GM19238 (cell line): Measurements from ENCODE around the gene TRIO.
"Not testable (repeated sequence)": the region's sequence is repeated elsewhere in the genome, so short reads cannot be mapped to it uniquely, and the experiment has no call there.

ENCODE experiments used
- DNase-seq: peaks from one replicate; pipeline ENCODE4 v3.0.0; 2011; ENCODE audit warnings: low spot score; ENCODE audit not compliant: insufficient read length

The TRIO gene

DNA sequence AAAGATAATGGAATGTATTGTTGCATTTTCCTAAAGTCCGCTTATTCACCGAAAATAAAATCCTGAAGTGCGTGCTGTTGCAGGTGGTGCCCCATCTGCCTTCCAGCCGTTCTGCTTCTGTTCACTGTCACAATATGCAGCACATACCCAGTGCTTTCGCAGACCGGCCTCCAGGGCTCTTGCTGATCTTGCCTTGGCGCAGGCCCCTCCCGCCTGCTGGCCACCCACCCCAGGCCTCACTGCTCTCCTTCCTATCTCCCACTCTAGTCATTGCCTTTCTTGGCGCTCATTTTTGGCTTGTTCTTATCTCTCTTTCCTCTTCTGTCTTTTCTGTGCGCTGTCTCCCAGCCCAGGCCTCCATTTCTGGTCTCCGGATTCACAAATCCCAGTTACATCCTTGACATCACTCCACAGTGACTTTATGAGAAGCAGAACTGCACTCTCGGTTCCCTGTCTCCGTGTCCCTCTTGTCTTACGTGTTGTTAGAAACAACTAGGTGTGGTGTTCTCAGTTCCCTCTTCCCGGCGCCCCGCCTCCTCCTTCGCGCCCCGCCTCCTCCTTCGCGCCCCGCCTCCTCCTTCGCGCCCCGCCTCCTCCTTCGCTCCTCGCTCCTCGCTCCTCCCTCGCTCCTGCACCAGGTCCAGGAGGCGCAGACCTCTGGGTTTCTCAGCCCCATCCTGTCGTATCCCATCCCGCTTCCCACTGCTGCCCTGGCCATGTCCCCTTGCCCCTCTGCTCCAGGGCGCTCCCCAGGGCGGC is 236.8 kb downstream of the TRIO start:
- DNase-seq: no peak

DNA sequence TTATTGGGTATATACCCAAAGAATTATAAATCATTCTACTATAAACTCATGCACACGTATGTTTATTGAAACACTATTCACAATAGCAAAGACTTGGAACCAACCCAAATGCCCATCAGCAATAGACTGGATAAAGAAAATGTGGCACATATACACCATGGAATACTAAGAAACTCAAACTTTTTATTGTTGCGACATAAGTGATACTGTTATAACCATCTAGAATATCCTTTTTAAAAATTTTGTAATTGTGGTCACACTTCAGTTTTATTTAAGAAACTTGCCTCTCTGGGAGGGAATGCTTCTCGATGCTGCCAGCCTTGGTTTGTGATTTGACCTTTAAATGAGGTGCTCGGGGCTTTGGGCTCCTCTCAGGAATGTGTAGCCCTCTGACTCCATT is 237.6 kb downstream of the TRIO start:
- no peak for DNase-seq

DNA sequence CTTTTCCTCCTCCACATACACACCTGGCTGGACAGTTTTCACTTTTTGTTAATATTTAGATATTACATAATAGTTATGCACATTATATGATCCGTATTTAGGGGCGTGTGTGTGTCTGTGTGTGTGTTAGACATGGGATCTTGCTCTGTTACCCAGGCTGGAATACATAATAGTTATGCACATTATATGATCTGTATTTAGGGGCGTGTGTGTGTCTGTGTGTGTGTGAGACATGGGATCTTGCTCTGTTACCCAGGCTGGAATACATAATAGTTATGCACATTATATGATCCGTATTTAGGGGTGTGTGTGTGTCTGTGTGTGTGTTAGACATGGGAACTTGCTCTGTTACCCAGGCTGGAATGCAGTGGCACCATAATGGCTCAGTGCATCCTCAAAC is 239.5 kb downstream of the TRIO start:
- no peak for DNase-seq

DNA sequence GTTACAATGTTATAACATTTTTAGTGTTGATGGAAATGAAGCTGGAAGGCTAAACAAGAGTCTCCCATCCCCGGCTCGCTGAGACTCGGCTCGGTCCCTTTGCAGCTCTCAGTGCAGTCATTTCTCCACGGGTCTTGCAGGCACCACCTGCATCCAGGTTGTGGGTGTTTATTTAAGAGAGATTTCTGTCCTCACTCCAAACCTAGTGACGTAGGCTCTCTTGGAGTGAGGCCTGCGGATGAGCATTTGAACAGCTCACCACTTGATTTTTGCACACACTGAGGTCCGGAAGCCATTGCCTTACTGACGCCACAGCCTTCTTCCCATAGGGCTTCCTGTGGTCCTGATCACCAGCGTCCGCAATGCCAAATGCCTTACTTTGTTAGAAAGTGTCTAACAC is 240.8 kb downstream of the TRIO start:
- DNase-seq: no peak

DNA sequence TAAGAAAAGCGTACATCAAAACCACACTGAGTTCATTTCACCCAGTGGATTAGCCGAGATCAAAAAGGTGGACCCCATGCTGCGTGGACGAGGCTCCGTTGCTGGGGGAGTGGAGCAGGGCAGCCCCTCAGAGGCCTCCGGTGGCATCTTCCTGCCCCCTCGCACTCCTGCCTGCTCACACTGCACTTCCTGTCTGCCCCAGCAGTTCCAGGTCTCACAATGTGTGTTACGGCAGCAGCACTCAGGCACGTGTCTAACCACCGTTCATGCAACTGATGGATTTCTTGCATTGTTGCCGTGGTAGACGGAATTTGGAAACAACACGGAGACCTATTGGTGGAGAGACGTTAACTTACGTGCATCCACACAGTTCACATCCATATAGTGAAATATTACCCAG is 241.9 kb downstream of the TRIO start:
- DNase-seq: no peak

DNA sequence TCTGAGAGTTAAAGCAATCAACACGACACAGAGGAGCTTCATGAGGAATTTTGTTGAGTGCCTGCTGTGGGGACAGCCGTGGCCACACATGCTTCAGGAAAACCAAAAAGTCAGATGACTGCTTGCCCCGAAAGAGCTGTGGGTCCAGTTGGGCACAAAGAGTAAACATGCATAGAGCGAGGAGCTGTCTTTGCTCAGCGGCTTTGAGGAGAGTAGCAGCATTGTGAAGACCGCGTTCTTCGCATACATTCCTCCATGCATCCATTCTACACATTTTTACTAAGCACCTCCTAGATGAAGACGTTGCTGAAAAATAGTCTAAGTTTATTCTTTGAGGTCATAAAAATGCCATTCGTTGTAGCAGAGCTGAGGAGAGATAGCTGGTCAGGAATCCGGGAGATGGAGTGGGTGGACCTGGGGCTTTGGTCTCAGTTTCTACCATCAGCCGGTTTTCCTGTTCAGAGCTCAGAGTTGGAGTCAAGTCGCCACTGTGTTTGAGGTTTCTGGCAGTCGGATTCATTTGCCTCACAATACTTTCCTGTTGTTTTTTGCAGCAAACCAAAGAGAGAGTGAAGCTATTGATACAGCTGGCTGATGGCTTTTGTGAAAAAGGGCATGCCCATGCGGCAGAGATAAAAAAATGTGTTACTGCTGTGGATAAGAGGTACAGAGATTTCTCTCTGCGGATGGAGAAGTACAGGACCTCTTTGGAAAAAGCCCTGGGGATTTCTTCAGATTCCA is 243.9 kb downstream of the TRIO start:
- DNase-seq: no peak

DNA sequence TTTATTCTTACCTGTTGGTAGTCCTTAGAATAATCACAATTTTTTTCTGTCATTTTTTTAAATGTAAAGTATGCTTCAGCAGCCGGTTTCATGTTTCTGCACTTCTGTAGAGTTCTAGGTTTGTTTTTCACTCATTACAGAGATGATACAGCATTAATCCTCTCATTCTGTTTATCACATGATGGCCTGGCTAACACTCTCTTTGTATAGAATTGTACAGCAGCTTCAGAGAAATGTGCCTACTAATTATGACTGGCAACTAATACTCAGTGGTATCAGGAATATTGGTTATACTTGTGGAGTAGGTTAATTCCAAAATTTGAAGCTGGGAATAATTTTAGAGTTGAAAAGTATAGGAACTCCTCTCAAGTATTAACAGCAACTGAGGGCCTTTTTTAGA is 245.6 kb downstream of the TRIO start:
- DNase-seq: no peak

DNA sequence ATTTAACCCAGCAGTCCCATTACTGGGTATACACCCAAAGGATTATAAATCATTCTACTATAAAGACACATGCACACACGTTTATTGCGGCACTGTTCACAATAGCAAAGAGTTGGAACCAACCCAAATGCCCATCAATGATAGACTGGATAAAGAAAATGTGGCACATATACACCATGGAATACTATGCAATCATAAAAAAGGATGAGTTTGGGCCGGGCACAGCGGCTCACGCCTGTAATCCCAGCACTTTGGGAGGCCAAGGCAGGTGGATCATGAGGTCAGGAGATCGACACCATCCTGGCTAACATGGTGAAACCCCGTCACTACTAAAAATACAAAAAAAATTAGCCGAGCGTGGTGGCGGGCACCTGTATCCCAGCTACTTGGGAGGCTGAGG is 249.4 kb downstream of the TRIO start:
- not testable (repeated sequence) for DNase-seq

DNA sequence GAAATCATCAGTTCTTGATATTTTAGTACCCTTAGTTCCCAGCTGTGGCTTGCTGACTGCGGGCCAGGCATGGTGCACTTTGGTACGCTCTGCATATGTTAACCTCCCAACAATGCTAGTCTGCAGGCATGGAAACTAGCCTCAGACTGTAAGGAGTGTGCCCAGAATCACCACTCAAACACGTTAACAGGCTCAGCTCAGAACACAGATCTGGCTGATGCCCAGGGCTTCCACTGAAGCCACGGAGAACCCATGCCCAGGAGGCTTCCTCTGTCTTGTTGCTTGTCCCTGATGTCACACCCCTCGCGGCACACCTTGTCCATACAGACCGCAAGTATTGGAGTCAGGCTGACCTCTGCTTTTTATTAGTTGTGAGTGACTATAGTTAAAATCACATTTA is 251.2 kb downstream of the TRIO start:
- no peak for DNase-seq

DNA sequence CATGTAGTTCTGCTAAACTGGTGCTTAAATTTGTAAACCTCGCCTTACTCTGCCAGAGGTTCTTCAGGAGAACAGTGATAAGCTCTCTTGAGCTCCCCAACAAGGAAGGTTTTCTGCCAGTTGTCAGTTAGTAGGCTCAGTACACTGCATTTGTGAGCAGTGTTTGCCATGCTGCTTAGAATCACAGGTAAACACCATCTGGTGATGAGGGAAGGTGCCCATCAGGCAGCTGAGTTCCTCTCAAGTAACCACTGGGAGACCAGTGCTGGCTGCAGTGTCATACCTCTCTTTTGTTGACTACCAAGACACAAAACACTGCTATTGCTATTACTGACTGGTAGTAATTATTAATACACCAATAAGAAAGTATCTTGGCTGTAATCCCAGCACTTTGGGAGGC is 252.3 kb downstream of the TRIO start:
- DNase-seq: no peak

DNA sequence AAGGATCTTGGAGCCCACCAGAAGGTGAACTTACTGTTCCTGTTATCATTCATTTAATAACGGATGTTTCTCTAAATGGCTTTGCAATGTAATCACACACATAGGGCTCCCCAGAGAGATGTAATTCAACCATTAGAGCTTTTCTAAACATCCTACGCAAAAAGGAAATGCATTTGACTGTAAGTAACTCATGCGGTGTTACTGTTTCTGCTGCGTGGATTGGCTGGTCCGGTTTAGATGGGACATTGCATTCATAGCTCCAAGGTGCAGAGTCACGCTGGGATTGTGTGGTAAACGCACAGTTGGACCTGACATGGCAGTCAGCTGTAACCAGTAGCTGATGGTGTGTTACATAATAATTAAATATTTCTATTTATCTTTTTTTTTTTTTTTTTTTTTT is 252.9 kb downstream of the TRIO start:
- no peak for DNase-seq

DNA sequence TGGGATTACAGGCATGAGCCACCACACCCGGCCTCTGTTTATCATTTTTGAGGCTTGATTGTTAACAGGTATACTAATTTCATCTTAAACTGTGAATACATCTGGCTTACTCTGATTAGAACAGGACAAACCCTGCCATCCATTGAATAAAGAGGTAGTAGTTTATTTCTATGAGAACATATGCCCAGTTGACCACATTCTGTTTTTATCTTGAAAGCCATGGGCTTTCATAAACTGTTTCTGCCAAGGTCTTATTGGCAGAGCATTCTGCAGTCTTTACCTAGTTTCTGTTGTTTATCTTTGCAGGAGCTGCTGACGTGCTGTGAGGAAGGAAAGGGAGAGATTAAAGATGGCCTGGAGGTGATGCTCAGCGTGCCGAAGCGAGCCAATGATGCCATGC is 253.6 kb downstream of the TRIO start:
- no peak for DNase-seq

DNA sequence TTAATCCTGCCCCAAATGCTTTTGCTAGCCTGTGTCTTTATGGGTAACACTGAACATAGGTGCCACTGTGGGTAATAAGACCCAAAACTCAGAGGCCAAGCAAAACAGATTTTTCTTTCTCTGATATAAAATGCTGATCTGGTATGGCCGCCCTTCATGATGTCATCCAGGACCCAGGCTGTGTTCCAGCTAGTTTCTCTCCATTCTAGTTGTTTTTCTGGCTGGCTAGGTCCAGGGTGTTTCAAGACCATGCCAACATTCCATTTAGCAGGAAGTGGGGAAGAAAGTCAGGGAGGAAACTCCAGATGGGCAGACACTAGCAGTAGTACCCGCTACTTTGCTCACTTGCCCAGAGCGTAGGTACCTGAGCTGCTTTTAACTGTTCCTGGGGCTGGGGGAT is 254.6 kb downstream of the TRIO start:
- DNase-seq: no peak

DNA sequence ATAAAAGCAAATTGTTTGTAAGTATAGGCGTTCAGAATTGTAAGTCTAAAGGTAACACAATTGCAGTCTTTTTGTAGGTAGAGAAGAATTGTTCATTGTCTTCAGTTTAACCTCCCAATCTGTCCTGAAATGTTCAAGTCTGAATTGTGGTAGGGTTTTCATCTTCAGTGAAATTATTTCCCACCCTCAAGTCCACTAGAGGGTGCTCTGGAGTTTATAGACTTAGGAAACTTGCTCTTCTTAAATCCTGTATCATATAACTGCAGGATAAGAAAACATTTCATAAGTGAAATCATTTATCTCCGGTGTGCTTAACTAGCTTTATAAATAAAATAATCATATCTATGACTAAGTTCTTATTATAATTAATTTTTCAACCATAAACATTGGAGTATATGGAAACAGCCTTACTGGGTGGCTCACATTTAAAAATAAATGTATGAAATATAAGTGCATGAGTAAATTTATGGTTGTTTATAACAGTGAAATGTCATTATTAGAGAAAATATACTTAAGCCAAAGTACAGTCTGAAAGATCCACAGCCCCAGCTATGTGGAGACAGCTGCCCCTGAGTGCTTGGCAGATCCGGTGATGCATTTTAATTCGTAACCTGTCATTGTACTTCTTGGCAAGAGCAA is 256.0 kb downstream of the TRIO start:
- DNase-seq: no peak

DNA sequence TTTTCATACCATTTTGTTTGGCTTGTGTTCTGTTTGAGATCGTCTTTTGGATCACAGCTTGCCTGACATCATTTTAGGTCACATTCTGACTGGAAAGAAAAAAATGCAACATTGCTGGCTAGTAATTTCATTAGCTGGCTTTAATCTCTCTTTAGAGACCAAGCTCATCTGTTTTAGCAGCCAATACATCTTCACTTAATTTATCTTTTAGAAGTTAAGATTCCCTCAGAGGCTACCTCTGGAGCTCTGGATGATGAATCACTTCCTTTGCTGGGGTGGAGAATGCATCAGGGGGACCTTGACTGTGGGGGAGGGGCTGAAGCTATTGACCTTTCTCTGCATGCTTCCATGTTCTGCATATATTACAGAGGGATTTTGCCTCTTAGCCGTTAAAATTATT is 256.9 kb downstream of the TRIO start:
- DNase-seq: no peak

DNA sequence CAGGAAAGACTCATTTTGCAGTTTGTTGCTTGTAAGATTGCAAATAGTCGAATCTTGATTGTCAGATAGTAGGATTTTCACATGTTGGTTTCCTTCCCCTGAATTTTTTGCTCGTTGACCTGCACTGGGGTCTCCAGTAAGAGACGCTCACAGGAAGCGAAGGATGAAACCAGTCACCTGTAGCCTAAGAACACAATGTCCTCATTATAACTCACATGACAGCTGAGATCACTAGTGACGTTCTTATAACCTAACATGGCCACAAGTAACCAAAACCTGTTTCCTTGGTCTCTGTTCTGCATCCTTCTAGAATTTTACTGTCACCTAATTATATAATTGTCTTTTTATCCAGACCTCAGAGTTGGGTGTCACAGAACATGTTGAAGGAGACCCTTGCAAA is 257.5 kb downstream of the TRIO start:
- DNase-seq: no peak

DNA sequence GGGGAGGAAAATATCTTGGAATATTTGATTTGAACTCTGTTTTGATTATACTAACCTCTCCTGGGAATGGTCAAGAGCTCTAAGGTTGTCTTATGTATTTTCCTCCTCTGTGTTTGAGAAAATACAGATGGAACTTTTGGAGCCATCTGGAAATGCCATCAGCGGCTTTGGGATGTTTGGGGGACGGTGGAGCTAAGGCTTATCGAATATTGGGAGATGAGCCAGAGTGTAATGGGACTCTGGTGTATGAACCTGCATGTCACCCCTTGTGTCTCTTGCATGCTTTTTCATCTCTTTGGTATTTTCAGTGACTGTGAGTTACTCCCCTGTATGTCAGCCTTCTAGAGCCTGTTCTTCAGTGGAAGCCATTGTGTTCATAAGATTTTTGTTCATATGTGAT is 258.5 kb downstream of the TRIO start:
- DNase-seq: no peak

DNA sequence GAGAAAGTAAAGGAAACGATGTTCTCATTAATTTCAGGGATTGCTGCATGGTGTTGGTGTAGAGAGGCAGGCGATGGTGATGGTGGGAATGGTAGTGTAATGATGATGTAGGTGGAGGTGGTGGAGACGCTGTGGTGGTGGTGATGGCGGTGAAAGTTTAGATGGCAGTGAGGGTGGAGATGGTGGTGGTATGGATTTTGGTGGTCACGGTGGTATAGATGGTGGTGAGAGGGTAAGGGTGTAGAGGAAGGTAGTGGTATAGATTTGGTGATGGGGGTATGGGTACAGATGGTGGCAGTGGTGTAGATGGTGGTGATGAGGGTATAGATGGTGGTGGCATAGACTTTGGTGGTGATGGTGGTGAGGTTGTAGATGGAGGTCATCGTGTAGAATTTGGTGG is 259.3 kb downstream of the TRIO start:
- DNase-seq: no peak

DNA sequence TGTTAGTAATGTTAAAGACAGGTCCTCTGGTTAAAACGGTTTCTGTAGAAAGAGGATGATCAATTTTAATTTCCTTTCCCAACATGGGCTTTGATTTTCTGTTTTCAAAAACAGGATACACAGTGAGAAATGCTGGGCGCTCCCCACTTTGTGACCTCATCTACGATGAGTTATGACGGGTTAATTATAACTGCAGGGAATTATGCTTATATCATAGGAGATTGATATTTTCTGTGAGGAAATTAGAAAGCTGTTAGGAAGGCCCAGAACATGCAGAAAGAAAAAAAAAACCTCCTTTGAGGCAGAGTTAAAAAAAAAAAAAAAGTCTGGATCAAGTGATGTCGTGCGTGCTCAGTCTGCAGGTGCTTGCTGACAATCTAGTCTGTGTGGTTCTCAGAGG is 261.6 kb downstream of the TRIO start:
- DNase-seq: no peak

DNA sequence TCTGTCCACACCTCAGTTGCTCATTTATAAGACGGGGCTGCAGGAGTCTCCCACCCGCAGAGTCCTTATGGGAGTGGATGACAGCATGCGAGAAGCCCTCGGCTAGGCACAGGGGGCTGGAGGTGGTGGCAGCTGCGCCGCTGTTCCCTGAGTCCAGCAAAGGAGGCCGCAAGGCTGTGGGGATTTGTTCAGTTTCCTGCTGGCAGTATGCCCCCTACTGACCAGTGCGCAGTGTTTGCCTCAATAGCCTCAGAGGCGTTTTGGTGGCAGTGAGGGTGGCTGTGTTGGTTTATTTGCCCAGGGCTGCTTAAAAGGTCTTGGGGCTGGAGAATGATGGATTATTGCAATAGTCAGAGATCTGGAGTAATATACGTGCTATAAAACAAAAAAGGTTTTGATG is 262.1 kb downstream of the TRIO start:
- no peak for DNase-seq

DNA sequence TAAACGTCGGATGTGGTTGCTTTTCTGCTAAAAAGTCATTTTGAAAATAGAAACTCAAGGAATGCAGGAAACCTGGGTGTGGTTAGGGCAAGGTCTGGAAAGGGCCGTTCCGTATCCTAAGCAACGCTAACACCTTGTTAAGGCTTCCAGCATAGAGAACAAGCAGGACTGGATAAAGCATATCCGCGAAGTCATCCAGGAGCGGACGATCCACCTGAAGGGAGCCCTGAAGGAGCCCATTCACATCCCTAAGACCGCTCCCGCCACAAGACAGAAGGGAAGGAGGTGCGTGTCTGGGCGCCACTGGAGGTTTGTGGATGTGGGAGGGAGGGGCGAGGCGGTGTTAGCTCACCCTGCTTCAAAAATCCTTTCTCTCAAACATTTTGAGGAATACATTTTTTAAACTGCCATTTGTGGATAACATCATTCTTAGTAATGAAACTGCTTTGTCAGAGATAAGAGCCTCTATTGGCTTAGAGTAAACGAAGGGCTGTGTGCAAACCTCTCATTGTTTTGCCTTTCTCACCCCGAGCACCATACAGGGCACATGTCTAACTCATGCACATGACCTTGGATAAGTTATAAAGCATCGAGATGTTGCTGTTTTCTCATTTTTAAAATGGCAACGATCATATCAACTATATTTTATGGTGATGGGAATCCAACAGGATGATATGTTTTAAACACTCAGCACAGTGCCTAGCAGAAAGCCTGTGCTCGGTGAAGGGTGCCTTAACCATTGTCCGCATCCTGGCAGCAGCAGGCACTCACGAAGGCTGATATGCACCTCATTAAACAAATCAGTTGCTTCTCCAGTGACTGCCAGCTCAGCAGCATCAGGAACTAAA is 262.8 kb downstream of the TRIO start:
- no peak for DNase-seq

DNA sequence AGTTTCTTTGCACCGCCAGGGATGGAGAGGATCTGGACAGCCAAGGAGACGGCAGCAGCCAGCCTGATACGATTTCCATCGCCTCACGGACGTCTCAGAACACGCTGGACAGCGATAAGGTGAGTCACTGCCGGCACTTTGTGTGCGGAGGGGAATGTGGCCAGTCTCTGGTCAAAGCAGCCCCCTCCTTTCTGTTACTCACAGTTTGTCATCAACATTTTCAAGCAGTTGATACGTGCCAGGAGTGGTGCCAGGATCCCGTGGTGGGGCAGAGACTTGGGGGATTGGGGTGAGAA is 263.4 kb downstream of the TRIO start:
- no peak for DNase-seq
